Adrenal gland (tissue), 5 donors: ENCODE measurements around the gene ANO10.

Experiments
- CTCF ChIP-seq, 6 experiments: fragments of 450-650 bp in 4 of 6; fragments of 200-600 bp in 2 of 6; sonication (generic) in 1 of 6; IDR thresholded peaks; 1 replicate in 5 of 6; 2 replicates in 1 of 6; pipeline versions ENCODE4 v1.5.1 to v1.8.0; 2016 to 2021; ENCODE audit warnings: antibody characterized with exemption in 6 of 6, mild to moderate bottlenecking in 2 of 6, moderate library complexity in 1 of 6
- POLR2A ChIP-seq, 2 donors: fragments of 450-650 bp; IDR thresholded peaks; one replicate each; pipeline ENCODE4 v1.6.1; 2017; ENCODE audit warnings: antibody characterized with exemption in 2 of 2, mild to moderate bottlenecking in 2 of 2, moderate library complexity in 1 of 2
- donor health status: DM: no; HTN: no; CAD: no.

GRCh38 chr3:43331381-43331780 lies 290.4 kb downstream of the ANO10 start:
- TF ChIP-seq CTCF (IDR thresholded peaks at IDR 0.05): no peak
- no peak for TF ChIP-seq POLR2A (IDR thresholded peaks at IDR 0.05)
